Measurements from ENCODE around the gene CNOT6.

The CNOT6 gene

GRCh38 chr5:180625125-180625790 is 131.1 kb downstream of the CNOT6 start:
- Histone ChIP-seq H3K9me3 (ENCODE audit: control insufficient read depth, insufficient read depth, low read length) (no peaks in the 10 kb centered on the region), H3K4me1 (ENCODE audit: insufficient read depth, low read length) (no peaks in the 10 kb centered on the region; the same call in 1 of the 2 replicates), H3K9ac (ENCODE audit: low read depth, low read length) (no peak overlapping the region), H3K36me3 (ENCODE audit: insufficient read depth, low read length) (no peaks in the 10 kb centered on the region)

GRCh38 chr5:180625791-180626660 is 131.8 kb downstream of the CNOT6 start:
- no peaks in the 10 kb centered on the region for H3K9me3 ChIP-seq (ENCODE audit: control insufficient read depth, insufficient read depth, low read length)
- H3K9ac ChIP-seq (ENCODE audit: low read depth, low read length): no peak overlapping the region
- no peaks in the 10 kb centered on the region; the same call in 1 of the 2 replicates for H3K4me1 ChIP-seq (ENCODE audit: insufficient read depth, low read length)
- H3K36me3 ChIP-seq (ENCODE audit: insufficient read depth, low read length): no peaks in the 10 kb centered on the region

GRCh38 chr5:180626661-180627385 is 132.6 kb downstream of the CNOT6 start:
- no peaks in the 10 kb centered on the region; the same call in 1 of the 2 replicates for H3K4me1 ChIP-seq (ENCODE audit: insufficient read depth, low read length)
- no peak overlapping the region for H3K9ac ChIP-seq (ENCODE audit: low read depth, low read length)
- no peaks in the 10 kb centered on the region for H3K9me3 ChIP-seq (ENCODE audit: control insufficient read depth, insufficient read depth, low read length)
- H3K36me3 ChIP-seq (ENCODE audit: insufficient read depth, low read length): no peaks in the 10 kb centered on the region

GRCh38 chr5:180627386-180628120 is 133.4 kb downstream of the CNOT6 start:
- Histone ChIP-seq H3K36me3 (ENCODE audit: insufficient read depth, low read length) (no peaks in the 10 kb centered on the region), H3K9ac (ENCODE audit: low read depth, low read length) (no peak overlapping the region), H3K4me1 (ENCODE audit: insufficient read depth, low read length) (peaks cover 5% of the 10 kb centered on the region; the same call in 1 of the 2 replicates), H3K9me3 (ENCODE audit: control insufficient read depth, insufficient read depth, low read length) (no peaks in the 10 kb centered on the region)

All from ES-I3 (cell line).